Ecto neural progenitor cell (in vitro differentiated cells): ENCODE data around the gene CATSPERD.

Experiments used
- DNase-seq: peaks from one replicate; pipeline ENCODE4 v3.0.0-alpha.2; 2018; ENCODE audit warnings: low spot score

Gene CATSPERD

GRCh38 chr19:5785423-5785822, 65.0 kb downstream of the CATSPERD start:
- DNase-seq, result no peak

- no peak for DNase-seq
These were observed 66.4 kb downstream of the CATSPERD start for GRCh38 chr19:5786593-5787408.

GRCh38 chr19:5787409-5788182, 67.2 kb downstream of the CATSPERD start:
- DNase-seq, result no peak

- no peak for DNase-seq
These were observed 68.0 kb downstream of the CATSPERD start for GRCh38 chr19:5788422-5788821.

- no peak for DNase-seq
These were observed 68.9 kb downstream of the CATSPERD start for GRCh38 chr19:5789351-5789761.

- no peak for DNase-seq
These were observed 69.6 kb downstream of the CATSPERD start for GRCh38 chr19:5789886-5790558.

GRCh38 chr19:5790559-5791520, 70.4 kb downstream of the CATSPERD start, which contains the start of gene DUS3L:
Gene DUS3L (minus strand): TSS chr19:5791163. CDS start chr19:5791141, 22 bp downstream.
- peak; percentile 97 for DNase-seq

- no peak for DNase-seq
These were observed 71.8 kb downstream of the CATSPERD start for GRCh38 chr19:5792224-5792623.

- DNase-seq, result no peak
These were observed 72.8 kb downstream of the CATSPERD start for GRCh38 chr19:5793188-5793587.

GRCh38 chr19:5795382-5795919, 75.0 kb downstream of the CATSPERD start:
- no peak for DNase-seq

GRCh38 chr19:5798244-5798643, 77.8 kb downstream of the CATSPERD start:
- no peak for DNase-seq

- no peak for DNase-seq
These were observed 79.1 kb downstream of the CATSPERD start for GRCh38 chr19:5799247-5800241.

GRCh38 chr19:5800361-5801270, 80.2 kb downstream of the CATSPERD start:
- no peak for DNase-seq

GRCh38 chr19:5801796-5802619, 81.6 kb downstream of the CATSPERD start:
- peak; percentile 83 for DNase-seq

- no peak for DNase-seq
These were observed 83.0 kb downstream of the CATSPERD start for GRCh38 chr19:5803441-5803751.

GRCh38 chr19:5803752-5804515, 83.5 kb downstream of the CATSPERD start:
- DNase-seq, result peak; percentile 99
